HG03025 (cell line): ENCODE measurements around the gene OR8H3.
"Not testable (repeated sequence)": the region's sequence is repeated elsewhere in the genome, so short reads cannot be mapped to it uniquely, and the experiment has no call there.

Source experiments
- ATAC-seq: cut with Tn5 transposase; IDR thresholded peaks from one replicate; pipeline ENCODE4 v1.9.1; 2021; ENCODE audit warnings: mild to moderate bottlenecking, moderate library complexity; ENCODE audit not compliant: unreplicated experiment, low FRiP score

The OR8H3 gene, protein sequence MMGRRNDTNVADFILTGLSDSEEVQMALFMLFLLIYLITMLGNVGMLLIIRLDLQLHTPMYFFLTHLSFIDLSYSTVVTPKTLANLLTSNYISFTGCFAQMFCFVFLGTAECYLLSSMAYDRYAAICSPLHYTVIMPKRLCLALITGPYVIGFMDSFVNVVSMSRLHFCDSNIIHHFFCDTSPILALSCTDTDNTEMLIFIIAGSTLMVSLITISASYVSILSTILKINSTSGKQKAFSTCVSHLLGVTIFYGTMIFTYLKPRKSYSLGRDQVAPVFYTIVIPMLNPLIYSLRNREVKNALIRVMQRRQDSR

GRCh38 chr11:56122073-56122472, at the start of gene OR8H3:
Gene OR8H3, plus strand, starts transcription at chr11:56122373. Its CDS starts 0 bp downstream, at chr11:56122373.
- ATAC-seq: no peak

- no peak for ATAC-seq
These were observed 32.5 kb upstream of the OR8H3 start for GRCh38 chr11:56089697-56090096.

DNA sequence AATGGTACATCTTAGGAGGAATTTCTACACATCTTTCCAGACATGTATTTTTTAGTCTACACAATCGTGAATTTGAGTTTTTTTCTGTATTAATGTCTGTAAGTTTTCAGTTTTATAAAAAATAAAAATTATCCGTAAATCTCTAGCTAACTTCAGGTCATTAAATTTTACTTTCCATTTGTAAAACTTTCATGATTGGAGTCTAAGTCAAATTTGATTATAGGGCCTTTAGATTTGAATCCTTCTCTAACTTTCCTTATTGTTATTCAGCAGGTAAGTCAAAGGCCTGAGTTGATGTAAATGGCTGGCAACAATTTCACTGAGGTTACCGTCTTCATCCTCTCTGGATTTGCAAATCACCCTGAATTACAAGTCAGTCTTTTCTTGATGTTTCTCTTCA, 29.2 kb upstream of the OR8H3 start, which contains the start of gene OR8I2:
TSS of gene OR8I2 (plus strand) at position 301 of the 400 bp plus-strand sequence. CDS start at position 301, 0 bp downstream.
- no peak for ATAC-seq

- no peak for ATAC-seq
These were observed 18.9 kb upstream of the OR8H3 start, which contains the start of gene OR8H2 for GRCh38 chr11:56103210-56103737. Gene OR8H2, plus strand, starts transcription at chr11:56103687. Its CDS starts 1,356 bp downstream, at chr11:56105043.

DNA sequence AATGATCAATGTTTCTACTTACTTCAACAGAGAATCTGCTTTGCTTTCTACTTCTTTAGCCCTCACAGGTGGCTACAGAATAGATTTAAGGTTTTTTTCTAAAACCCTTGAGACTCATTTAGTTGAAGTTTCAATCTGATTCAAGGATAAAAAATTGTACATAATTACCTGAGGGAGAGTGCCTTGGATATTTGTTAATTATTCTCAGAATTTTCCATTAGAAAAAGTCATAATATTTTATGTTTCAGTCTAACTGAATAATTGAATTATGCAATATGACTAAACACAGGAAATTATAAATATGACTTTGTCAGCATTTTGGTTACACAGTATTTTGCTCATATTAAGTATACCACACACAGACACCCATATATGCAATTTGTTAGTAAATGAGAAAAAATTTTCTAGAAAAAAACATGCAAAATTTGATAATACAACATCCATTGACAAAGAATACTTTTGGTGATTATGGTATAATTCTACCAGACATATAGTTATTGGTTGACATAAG, 18.0 kb downstream of the OR8H3 start, which contains the start of gene OR8J3:
TSS of gene OR8J3 (minus strand) at position 51 of the 511 bp plus-strand sequence. CDS start 2,483 bp downstream, outside the sequence.
- ATAC-seq: no peak

DNA sequence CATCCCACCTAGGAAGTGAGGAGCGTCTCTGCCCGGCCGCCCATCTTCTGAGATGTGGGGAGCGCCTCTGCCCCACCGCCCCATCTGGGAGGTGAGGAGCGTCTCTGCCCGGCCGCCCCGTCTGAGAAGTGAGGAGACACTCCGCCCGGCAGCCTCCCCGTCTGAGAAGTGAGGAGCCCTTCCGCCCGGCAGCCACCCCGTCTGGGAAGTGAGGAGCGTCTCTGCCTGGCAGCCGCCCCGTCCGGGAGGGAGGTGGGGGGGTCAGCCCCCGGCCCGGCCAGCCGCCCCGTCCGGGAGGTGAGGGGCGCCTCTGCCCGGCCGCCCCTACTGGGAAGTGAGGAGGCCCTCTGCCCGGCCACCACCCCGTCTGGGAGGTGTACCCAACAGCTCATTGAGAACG, 21.5 kb downstream of the OR8H3 start:
- not testable (repeated sequence) for ATAC-seq

- no peak for ATAC-seq
These were observed 29.2 kb downstream of the OR8H3 start for GRCh38 chr11:56151376-56151775.

GRCh38 chr11:56152333-56152732, 30.2 kb downstream of the OR8H3 start:
- ATAC-seq: no peak

DNA sequence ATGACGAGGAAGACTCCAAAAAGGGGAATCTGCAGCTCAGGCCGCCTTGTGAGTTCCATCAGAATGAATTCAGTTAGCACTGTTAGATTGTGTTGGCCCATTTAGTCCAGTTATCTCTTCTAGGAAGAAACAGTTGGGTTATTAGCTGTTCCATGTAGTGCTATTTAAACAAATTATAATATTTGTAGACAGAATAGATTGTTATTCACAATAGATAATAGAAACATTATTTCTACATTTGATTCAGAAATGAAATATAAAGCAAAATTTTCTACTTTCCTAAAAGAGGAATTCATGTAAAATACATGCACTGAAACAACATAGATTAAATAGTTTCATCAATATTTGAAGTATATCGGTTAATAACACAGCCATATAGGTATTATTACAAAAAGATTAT, 38.0 kb downstream of the OR8H3 start, which contains the start of gene OR8K5:
TSS of gene OR8K5 (minus strand) at position 101 of the 400 bp plus-strand sequence. CDS start at position 101, 0 bp downstream.
- ATAC-seq: no peak

GRCh38 chr11:56163804-56164203, 41.6 kb downstream of the OR8H3 start:
- ATAC-seq: no peak

DNA sequence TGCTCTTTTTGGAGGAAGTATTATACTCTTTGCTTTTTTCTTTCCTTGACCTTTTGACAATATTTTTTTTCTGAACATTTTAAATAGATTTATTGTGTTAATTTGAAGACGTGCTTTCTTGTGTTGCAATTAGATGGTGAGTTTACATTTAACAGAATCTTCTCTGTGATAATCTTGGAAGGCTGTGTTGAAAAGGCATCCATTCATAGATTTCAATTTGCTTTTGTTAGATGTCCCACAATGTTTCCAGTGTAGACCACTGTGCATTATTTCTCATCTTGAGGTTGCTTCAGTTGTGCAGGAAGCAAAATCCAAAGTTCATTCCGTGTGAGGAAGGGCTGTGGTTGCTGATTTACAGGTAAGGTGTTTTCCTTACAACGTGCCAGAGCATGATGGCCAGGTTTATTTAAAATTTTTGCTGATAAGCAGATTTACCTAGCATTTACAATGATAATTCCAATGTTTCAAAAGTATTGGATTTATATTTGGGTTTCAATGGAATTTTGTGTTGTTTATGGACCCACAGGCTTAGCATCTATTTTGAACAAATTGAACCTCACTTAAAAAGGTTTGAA, 50.2 kb downstream of the OR8H3 start:
- no peak for ATAC-seq
